OCI-LY3 (cell line): ENCODE measurements around the gene OMA1.

Experiments
- EZH2phosphoT487 ChIP-seq: fragments of 200-600 bp; shearing (Covaris generic); IDR thresholded peaks from 2 replicates; pipeline ENCODE4 v1.6.1; 2018; ENCODE audit warnings: antibody characterized with exemption, mixed run types, low read depth
- TF ChIP-seq, protein P1 (sequence below): fragments of 200-600, 300-600 bp; sonication (generic); IDR thresholded peaks from 2 replicates; pipeline ENCODE4 v1.5.1; 2014; ENCODE audit warnings: antibody characterized with exemption, low read length, low read depth

DNA sequence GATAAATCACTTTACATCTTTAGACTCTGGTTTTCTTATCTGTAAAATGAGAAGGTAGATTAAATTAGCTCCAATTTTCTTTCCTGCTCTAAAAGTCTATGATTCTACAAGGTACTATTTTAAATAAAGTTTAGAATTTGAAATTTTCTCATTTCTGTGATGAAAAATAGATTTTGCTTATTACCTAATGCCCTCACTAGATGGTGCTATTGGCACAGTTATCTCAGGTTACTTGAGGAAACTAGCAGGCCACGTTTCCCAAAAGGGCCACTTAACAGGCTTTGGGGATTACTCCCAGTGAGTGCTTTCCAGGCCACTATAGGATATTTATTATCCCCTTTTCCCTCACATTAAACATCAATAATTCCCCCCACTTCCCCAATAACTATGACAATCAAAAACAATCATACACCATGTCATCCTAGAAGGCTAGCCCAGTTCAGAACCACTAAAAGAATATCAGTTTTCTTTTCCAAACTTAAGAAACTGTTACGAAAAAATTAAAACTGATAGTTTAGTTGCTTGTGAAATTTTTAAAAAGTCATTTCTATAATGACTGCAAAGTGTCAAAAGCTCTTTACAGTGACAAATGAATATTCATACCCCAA, 30.6 kb downstream of the OMA1 start:
- TF ChIP-seq, protein P1, sequence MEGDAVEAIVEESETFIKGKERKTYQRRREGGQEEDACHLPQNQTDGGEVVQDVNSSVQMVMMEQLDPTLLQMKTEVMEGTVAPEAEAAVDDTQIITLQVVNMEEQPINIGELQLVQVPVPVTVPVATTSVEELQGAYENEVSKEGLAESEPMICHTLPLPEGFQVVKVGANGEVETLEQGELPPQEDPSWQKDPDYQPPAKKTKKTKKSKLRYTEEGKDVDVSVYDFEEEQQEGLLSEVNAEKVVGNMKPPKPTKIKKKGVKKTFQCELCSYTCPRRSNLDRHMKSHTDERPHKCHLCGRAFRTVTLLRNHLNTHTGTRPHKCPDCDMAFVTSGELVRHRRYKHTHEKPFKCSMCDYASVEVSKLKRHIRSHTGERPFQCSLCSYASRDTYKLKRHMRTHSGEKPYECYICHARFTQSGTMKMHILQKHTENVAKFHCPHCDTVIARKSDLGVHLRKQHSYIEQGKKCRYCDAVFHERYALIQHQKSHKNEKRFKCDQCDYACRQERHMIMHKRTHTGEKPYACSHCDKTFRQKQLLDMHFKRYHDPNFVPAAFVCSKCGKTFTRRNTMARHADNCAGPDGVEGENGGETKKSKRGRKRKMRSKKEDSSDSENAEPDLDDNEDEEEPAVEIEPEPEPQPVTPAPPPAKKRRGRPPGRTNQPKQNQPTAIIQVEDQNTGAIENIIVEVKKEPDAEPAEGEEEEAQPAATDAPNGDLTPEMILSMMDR, result peak; percentile 56
- no peak for TF ChIP-seq EZH2phosphoT487
